Stimulated activated naive B cell treated with anti-CD40 and anti-IgM and Interleukin-4, amounts not matched to agents 10 μg/mL and 1 μg/mL and 100 μg/mL, for 72 hours (primary cell): Measurements from ENCODE around the gene CTIF.

Experiments
- ATAC-seq, 2 donors: fragments of 150-1000 bp; cut with Tn5 transposase; replicated peaks; 2 replicates each; pipeline ENCODE4 v1.10.0; 2021; ENCODE audit warnings: moderate library complexity in 1 of 2
- DNase-seq: peaks from one replicate; pipeline ENCODE4 v3.0.0; 2021
- H3K27ac Mint-ChIP-seq: one replicate; pipeline ENCODE4 v1.8.0; 2022; ENCODE audit warnings: mild to moderate bottlenecking, mixed read lengths
- H3K27me3 Mint-ChIP-seq, 2 donors: one replicate each; pipeline ENCODE4 v1.8.0; 2022; ENCODE audit warnings: mixed read lengths in 2 of 2
- H3K36me3 Mint-ChIP-seq, 2 donors: one replicate each; pipeline ENCODE4 v1.8.0; 2022; ENCODE audit warnings: mixed read lengths in 2 of 2, mild to moderate bottlenecking in 1 of 2
- H3K4me1 Mint-ChIP-seq, 2 donors: one replicate each; pipeline ENCODE4 v1.8.0; 2022; ENCODE audit warnings: mixed read lengths in 2 of 2, mild to moderate bottlenecking in 1 of 2
- H3K4me3 Mint-ChIP-seq, 2 donors: one replicate each; pipeline ENCODE4 v1.8.0; 2022; ENCODE audit warnings: mild to moderate bottlenecking in 2 of 2, mixed read lengths in 2 of 2, moderate library complexity in 1 of 2
- H3K9me3 Mint-ChIP-seq, 2 donors: one replicate each; pipeline ENCODE4 v1.8.0; 2022; ENCODE audit warnings: mixed read lengths in 2 of 2, mild to moderate bottlenecking in 1 of 2

The CTIF gene

GRCh38 chr18:48601343-48601742 is 62.5 kb downstream of the CTIF start:
- ATAC-seq, result no peak
- H3K4me3 Mint-ChIP-seq, result no peak overlapping the region
- no peak for DNase-seq
- peaks cover 0 to 2% of the 10 kb centered on the region in 2 donors for H3K4me1 Mint-ChIP-seq
- H3K27ac Mint-ChIP-seq, result no peak overlapping the region
- H3K27me3 Mint-ChIP-seq, result no peaks in the 10 kb centered on the region
- peaks cover 9 to 10% of the 10 kb centered on the region in 2 donors for H3K9me3 Mint-ChIP-seq
- H3K36me3 Mint-ChIP-seq, result no peaks in the 10 kb centered on the region

DNA sequence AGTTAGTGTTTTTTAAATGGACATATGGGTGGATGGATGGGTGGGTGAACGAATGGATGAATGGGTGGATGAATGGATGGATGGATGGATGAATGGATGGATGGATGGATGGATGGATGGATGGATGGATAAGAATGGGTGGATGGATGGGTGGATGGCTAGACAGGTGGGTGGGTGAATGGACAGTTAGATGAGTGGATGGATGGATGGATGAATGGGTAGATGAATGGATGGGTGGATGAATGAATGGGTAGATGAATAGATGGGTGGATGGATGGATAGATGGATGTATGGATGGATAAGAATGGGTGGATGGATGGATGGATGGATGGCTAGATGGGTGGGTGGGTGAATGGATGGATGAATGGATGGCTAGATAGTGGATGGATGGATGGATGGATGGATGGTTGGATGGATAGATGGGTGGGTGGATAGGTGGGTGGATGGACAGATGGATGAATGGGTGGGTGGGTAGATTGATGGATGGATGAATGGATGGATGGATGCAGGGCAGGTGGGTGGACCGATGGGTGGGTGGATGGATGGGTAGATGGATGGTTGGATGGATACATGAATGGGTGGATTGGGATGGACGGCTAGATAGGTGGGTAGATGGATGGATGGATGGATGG is 64.0 kb downstream of the CTIF start:
- Mint-ChIP-seq H3K27me3 (no peaks in the 10 kb centered on the region), H3K4me1 (peaks cover 0 to 2% of the 10 kb centered on the region in 2 donors), H3K4me3 (no peak overlapping the region), H3K36me3 (no peaks in the 10 kb centered on the region), H3K9me3 (peaks cover 9 to 10% of the 10 kb centered on the region in 2 donors), H3K27ac (no peak overlapping the region)
- ATAC-seq, result no peak
- no peak for DNase-seq

DNA sequence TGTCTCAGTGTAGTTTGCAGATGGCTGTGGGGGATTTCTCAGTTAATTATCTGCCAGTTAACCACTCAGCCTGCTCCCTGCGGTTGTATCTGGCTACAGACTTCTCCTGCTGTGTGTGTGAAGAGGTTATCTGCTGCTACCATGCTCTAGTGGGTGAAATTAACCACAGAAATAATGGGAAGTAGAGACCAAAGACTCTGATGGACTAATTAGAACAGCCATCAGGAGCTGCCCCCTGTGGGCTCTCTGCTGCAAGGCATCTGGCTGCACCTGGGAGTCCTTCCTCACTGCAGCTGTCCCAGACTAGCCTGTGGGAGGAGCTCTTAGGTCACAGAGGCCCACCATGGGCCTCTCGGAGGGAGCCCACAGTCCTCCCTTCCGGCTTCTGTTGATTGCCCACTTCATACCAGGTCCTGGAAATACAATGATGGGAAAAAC is 66.6 kb downstream of the CTIF start:
- Mint-ChIP-seq H3K36me3 (peaks cover 0 to 3% of the 10 kb centered on the region in 2 donors), H3K4me3 (no peak overlapping the region), H3K4me1 (peaks cover 0 to 2% of the 10 kb centered on the region in 2 donors), H3K27ac (no peak overlapping the region), H3K27me3 (no peaks in the 10 kb centered on the region), H3K9me3 (peaks cover 9 to 10% of the 10 kb centered on the region in 2 donors)
- peak; percentile 75 to 82 for ATAC-seq
- no peak for DNase-seq

DNA sequence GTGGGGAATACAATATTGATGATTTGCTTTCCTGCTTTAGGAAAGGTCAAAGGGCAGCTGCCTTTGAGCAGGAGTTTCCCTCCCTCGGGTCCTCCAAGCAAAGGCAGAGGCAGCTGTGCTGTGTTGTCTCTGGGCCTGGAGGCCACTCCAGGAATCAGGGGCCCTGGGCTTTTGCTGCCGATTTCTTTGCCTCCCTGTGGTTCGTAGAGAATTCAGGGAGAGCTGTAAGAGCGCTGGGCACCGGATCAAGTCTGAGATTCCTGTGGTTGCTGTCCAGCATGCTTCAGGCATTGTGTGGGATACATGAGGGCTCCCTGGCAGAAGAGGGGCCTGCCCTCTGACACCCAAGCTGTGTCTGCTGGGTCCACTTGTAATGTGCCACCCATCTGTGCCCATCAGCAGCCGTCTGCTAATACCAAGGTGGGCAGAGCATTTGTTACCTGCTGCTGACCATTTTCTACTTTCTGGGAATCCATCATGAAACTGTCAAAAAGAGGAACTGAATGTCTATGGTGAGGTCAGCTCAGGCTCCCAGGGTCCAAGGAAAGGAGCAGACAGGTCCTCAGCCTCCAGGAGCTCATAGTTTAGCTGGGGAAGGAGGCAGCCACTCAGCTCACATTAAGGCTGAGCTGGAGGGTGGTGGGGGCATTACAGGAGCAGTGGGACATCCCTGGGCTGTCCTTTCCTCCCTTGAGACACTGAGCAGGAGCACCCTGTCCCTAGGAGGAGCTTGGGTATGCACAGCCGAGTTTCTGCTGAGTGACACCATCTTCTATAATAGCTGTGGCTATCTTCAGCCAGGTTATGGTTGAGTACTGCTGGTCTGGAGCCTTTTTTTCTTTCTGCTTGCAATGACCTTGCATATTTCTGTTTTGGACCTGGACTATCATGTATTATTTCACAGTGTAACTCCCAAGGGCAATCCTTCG is 68.5 kb downstream of the CTIF start:
- Mint-ChIP-seq H3K4me1 (peaks cover 0 to 2% of the 10 kb centered on the region in 2 donors), H3K36me3 (peaks cover 0 to 3% of the 10 kb centered on the region in 2 donors), H3K9me3 (peaks cover 9 to 10% of the 10 kb centered on the region in 2 donors), H3K27me3 (no peaks in the 10 kb centered on the region), H3K4me3 (no peak overlapping the region), H3K27ac (no peak overlapping the region)
- DNase-seq (no peak), ATAC-seq (no peak)

- no peak for DNase-seq
- Mint-ChIP-seq H3K36me3 (peaks cover 0 to 3% of the 10 kb centered on the region in 2 donors), H3K4me1 (peaks cover 0 to 2% of the 10 kb centered on the region in 2 donors), H3K27me3 (no peaks in the 10 kb centered on the region), H3K27ac (no peak overlapping the region), H3K4me3 (no peak overlapping the region), H3K9me3 (no peaks in the 10 kb centered on the region)
- ATAC-seq, result no peak
Observed at GRCh38 chr18:48608581-48608980, 69.8 kb downstream of the CTIF start.

DNA sequence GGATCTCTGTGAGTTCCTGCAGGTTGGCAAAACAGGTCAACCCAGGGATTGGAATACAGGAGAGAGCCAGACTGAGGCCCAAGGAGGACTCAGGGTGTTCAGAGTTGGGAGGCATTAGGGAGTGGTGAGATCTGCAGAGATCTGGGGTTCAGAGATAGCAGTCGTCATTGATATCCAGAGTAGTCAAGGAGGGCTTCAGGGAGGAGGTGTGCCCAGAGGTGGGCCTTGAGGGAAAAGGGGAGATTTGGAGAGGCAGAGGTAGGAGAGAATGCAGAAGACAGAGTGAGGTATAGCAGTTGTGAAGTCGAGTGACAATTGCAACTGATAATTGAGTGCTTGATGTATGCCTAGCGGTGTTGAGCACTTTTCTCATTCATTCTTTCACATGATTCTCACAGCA is 70.3 kb downstream of the CTIF start:
- no peak for DNase-seq
- ATAC-seq, result no peak
- no peaks in the 10 kb centered on the region for H3K27me3 Mint-ChIP-seq
- no peak overlapping the region for H3K4me3 Mint-ChIP-seq
- H3K9me3 Mint-ChIP-seq, result no peaks in the 10 kb centered on the region
- H3K4me1 Mint-ChIP-seq, result peaks cover 0 to 2% of the 10 kb centered on the region in 2 donors
- peaks cover 0 to 3% of the 10 kb centered on the region in 2 donors for H3K36me3 Mint-ChIP-seq
- no peak overlapping the region for H3K27ac Mint-ChIP-seq

DNA sequence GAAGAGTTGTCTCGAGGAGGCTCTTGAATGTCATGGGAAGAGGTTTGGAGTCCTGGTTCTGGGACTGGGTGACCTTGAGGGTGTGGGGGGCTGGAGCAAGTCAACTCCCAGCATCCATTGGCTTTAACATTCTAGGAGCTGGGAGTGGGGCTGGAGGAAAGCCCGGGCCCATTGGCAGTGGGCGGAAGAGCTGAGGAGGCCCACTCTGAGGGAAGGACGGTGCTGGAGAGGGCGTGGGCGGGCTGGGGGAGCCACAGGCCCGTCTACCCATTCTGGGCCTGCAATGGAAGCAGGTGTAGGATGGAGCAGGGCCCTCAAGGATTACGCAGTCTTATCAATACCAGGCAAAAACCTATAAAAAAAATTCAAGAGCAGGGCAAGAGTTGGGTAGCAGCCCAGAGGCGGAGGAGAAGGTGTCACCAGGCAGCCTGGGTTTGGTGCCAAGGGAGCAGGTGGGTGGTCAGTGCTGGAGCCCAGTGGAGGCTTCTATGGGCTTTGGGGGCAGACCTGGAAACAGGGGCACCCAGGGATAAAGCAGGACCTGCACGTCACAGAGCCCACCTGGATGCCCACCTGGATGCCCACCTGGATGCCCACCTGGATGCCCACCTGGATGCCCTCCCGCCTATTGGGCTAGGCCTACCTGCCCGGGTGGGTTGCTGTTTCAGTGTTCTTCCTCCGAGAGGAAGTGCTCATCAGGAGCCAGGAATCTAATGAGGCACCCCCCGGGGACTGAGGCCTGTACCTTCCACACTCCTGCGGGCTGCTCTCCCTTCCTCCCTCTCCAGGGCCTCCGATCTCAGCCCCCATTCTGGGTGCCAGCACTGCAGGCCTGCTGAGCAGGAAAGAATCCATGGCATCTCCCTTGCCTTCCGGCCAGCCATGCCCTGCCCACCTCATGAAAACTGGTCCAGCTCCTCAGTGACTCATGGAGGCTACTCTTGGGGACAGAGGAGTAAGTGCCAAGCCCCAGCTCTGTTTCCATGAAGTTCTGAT is 71.3 kb downstream of the CTIF start:
- H3K27me3 Mint-ChIP-seq, result no peaks in the 10 kb centered on the region
- H3K9me3 Mint-ChIP-seq, result no peaks in the 10 kb centered on the region
- no peak for DNase-seq
- no peak overlapping the region for H3K27ac Mint-ChIP-seq
- H3K36me3 Mint-ChIP-seq, result peaks cover 0 to 3% of the 10 kb centered on the region in 2 donors
- peaks cover 0 to 2% of the 10 kb centered on the region in 2 donors for H3K4me1 Mint-ChIP-seq
- H3K4me3 Mint-ChIP-seq, result no peak overlapping the region
- ATAC-seq, result no peak

- H3K4me1 Mint-ChIP-seq, result no peaks in the 10 kb centered on the region
- ATAC-seq, result no peak
- H3K9me3 Mint-ChIP-seq, result no peaks in the 10 kb centered on the region
- H3K4me3 Mint-ChIP-seq, result no peak overlapping the region
- peaks cover 0 to 3% of the 10 kb centered on the region in 2 donors for H3K36me3 Mint-ChIP-seq
- H3K27ac Mint-ChIP-seq, result no peak overlapping the region
- H3K27me3 Mint-ChIP-seq, result no peaks in the 10 kb centered on the region
- DNase-seq, result no peak
Observed at GRCh38 chr18:48611203-48611602, 72.4 kb downstream of the CTIF start.

GRCh38 chr18:48611785-48612480 is 73.1 kb downstream of the CTIF start:
- no peak overlapping the region for H3K4me3 Mint-ChIP-seq

GRCh38 chr18:48612511-48612910 is 73.7 kb downstream of the CTIF start:
- ATAC-seq, result no peak
- no peak for DNase-seq
- Mint-ChIP-seq H3K4me3 (no peak overlapping the region), H3K27ac (peak overlapping the region; percentile 79), H3K9me3 (no peaks in the 10 kb centered on the region), H3K4me1 (no peaks in the 10 kb centered on the region), H3K36me3 (peaks cover 0 to 3% of the 10 kb centered on the region in 2 donors), H3K27me3 (no peaks in the 10 kb centered on the region)

More at GRCh38 chr18:48611785-48612480, 73.1 kb downstream of the CTIF start:
- H3K27ac Mint-ChIP-seq, result peak overlapping the region; percentile 79
- no peaks in the 10 kb centered on the region for H3K9me3 Mint-ChIP-seq
- no peak for ATAC-seq
- peaks cover 0 to 3% of the 10 kb centered on the region in 2 donors for H3K36me3 Mint-ChIP-seq
- H3K27me3 Mint-ChIP-seq, result no peaks in the 10 kb centered on the region
- no peak for DNase-seq
- no peaks in the 10 kb centered on the region for H3K4me1 Mint-ChIP-seq

- no peaks in the 10 kb centered on the region for H3K4me1 Mint-ChIP-seq
- no peak overlapping the region for H3K27ac Mint-ChIP-seq
Observed at GRCh38 chr18:48612917-48613316, 74.1 kb downstream of the CTIF start.

DNA sequence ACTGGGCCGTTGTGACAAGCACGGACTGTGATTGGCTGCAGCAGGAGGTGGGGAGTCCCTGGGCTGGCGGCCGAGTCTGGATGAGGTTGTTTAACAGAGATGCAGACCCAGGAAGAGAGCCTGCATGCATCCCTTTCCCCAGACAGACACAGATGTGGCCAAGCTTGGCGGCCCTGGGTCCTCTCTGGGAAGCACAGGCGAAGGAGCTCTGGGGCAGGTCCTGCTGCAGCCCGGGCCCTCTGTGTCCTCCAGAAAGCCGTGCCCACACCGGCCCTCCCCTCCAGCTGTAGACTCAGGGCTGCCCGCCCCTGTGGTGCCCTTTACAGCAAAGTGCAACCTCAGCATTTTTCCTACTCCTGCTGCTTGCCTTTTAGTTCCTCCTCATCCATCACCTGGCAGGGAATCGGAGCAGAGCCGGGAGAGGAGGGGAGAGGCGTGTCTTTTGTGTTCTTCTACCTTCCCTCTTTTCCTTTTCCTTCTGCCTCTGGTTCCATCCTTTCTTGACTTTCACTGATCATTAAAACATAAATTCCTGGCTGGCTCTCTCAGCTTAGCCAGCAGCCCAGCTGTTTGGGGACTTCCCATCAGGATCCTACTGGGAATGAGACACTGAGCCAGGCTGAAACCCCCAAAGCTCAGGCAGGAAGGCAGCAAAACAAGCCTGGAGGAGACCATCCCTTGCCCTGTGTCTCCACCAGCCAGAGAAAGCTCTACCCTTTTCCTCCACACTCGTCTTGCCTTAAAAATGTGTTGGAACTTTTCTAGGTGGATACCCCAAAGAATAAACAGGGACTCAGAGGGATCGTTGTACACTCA is 75.0 kb downstream of the CTIF start:
- DNase-seq (no peak), ATAC-seq (no peak)
- Mint-ChIP-seq H3K27ac (no peak overlapping the region), H3K4me3 (no peak overlapping the region), H3K9me3 (no peaks in the 10 kb centered on the region), H3K27me3 (no peaks in the 10 kb centered on the region), H3K36me3 (peaks cover 0 to 3% of the 10 kb centered on the region in 2 donors), H3K4me1 (no peaks in the 10 kb centered on the region)

More at GRCh38 chr18:48612917-48613316, 74.1 kb downstream of the CTIF start:
- Mint-ChIP-seq H3K27me3 (no peaks in the 10 kb centered on the region), H3K36me3 (peaks cover 0 to 3% of the 10 kb centered on the region in 2 donors), H3K4me3 (no peak overlapping the region), H3K9me3 (no peaks in the 10 kb centered on the region)
- no peak for DNase-seq
- ATAC-seq, result no peak
